AG09319 (cell line): ENCODE results near the gene FAM200C.

Experiments
- DNase-seq: peaks from one replicate; pipeline ENCODE4 v3.0.0-alpha.2; 2010; ENCODE audit warnings: low read depth; ENCODE audit errors: extremely low read depth
- TF ChIP-seq, protein P1 (sequence below): IDR thresholded peaks from 2 replicates; pipeline ENCODE4 v1.5.1; 2011; ENCODE audit warnings: low read depth, mild to moderate bottlenecking, inconsistent platforms, low read length, moderate library complexity

Gene FAM200C

DNA sequence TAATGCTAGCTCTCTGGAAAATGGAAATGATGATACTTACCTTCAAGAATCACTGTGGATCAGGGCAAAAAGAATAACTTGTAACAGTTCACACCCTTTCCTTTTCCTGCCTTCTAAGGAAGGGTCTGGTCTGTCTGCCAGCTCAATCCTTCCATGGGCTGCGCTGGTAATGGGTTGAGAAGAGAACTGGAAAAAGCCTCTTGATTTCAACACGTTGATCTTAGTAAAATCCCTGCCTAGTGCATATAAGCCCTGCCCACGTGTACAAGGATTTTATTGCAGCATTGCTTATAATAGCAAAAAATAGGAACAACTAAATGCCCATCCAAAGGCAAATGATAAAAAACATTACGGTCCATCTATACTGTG lies 49.9 kb downstream of the FAM200C start:
- TF ChIP-seq, protein P1, sequence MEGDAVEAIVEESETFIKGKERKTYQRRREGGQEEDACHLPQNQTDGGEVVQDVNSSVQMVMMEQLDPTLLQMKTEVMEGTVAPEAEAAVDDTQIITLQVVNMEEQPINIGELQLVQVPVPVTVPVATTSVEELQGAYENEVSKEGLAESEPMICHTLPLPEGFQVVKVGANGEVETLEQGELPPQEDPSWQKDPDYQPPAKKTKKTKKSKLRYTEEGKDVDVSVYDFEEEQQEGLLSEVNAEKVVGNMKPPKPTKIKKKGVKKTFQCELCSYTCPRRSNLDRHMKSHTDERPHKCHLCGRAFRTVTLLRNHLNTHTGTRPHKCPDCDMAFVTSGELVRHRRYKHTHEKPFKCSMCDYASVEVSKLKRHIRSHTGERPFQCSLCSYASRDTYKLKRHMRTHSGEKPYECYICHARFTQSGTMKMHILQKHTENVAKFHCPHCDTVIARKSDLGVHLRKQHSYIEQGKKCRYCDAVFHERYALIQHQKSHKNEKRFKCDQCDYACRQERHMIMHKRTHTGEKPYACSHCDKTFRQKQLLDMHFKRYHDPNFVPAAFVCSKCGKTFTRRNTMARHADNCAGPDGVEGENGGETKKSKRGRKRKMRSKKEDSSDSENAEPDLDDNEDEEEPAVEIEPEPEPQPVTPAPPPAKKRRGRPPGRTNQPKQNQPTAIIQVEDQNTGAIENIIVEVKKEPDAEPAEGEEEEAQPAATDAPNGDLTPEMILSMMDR, result no peak
- no peak for DNase-seq

DNA sequence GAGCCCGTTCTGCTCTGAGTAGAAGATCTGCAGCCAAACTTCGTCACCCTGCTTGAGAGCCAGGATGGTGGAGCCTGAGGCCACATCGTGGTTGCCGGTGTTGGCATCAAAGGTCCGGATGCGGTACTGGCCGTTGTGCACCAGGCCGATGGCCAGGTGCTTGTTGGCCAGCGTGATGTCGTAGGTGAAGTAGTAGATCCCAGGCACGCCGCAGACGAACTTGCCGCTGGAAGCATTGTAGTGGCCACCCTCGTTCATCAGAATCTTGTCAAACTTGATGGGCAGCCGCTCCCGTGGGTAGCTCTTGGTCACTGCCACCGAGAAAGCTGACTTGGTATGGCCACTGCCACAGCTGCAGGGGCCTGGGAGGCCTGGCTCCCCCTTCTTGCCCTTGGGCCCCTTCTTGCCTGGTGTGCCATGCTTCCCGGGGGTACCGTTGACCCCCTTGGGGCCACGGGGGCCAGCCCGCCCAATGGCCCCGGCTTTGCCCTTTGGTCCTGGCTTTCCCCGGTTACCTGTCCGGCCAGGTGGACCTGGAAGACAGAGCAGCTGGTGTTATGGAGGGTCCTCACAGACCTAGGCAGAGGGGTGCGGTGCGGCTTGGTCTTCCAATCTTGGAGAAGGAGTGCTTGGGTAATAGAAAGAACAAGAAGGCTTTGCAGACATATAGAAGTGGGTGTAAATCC lies 50.5 kb downstream of the FAM200C start:
- TF ChIP-seq, protein P1, result no peak
- no peak for DNase-seq

DNA sequence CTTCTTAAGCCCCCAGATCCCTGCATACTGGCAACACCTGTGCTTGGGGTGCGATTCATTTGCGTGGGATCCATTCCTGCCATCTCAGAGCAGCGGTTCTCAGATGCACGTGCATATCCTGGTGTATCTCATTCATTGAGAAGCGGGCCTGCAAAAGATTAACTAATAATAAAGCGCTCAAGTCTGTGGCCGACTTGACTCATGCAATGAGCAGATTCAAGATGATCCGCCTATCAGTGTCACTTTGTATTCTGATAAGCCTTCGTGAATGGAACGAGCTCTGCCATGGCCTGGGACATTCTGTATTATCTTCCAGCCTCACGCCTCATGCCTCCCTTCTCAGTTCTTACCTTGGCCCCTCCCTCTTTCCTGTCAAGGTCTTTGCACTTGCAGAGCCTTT lies 51.8 kb downstream of the FAM200C start:
- TF ChIP-seq, protein P1, result no peak
- DNase-seq, result no peak

DNA sequence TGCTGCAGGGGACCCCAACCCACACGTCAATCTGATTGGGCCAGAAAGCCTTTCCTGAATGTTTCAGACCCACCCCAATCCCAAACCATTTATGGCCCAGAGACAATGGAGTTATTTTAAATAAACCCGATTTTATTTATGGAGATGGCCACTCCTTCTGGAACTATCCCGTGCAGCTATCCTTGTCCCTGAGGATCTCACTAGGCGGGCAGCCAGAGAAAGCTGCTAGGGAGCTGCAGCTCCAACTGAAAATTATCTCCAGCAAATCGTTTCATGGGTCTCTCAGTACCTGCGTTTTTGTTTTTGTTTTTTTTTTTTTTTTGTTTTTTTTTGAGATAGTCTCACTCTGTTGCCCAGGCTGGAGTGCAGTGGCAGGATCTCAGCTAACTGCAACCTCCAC lies 52.4 kb downstream of the FAM200C start:
- TF ChIP-seq, protein P1, result no peak

More for the DNA sequence above, 52.4 kb downstream of the FAM200C start:
- no peak for DNase-seq
